Endothelial cell of umbilical vein (primary cell): Measurements from ENCODE around the gene CRHR1. TPM values are rescaled to one million over a fixed set of nuclear protein-coding genes. Genes with fewer than 3 reads are reported as not detected.

ENCODE experiments used
- BruUV-seq: library from RNA; stranded (reverse); fragments of 400-500 nt; replicated peaks from 2 replicates; lab custom pipeline; 2021; lab: Mats Ljungman, UMichigan
- CTCF ChIA-PET: fragments of 300-600, 350-600 bp; sonication (Branson Sonifier 250); formaldehyde crosslinking; loops from one replicate; lab custom pipeline; 2021; ENCODE audit warnings: antibody characterized with exemption, inconsistent platforms; lab: Charles Lee
- POLR2A ChIA-PET: fragments of 300-600, 350-600 bp; sonication (Branson Sonifier 250); formaldehyde crosslinking; loops from one replicate; lab custom pipeline; 2021; ENCODE audit warnings: antibody characterized with exemption, inconsistent platforms; lab: Charles Lee
- DNase-seq: peaks from one replicate; pipeline ENCODE4 v3.0.0-alpha.2; 2011; ENCODE audit warnings: low read depth, low spot score
- FAIRE-seq: peaks from 2 replicates; lab custom pipeline; 2011; peaks lifted over from hg19 to GRCh38; lab: Jason Lieb, UNC
- H2AFZ ChIP-seq: 2 replicates; pipeline ENCODE4 v1.6.0; 2012; ENCODE audit warnings: low read depth, low read length, control low read depth, inconsistent platforms
- H3K27ac ChIP-seq: 2 replicates; pipeline ENCODE4 v1.5.1; 2011; ENCODE audit warnings: low read depth, mild to moderate bottlenecking, control low read depth, low read length, moderate library complexity; ENCODE audit not compliant: insufficient read depth
- H3K27me3 ChIP-seq, 2 experiments: 2 replicates each; pipeline versions ENCODE4 v1.6.0 to v1.6.1; 2011; ENCODE audit warnings: low read length in 2 of 2, mixed read lengths in 1 of 2; ENCODE audit not compliant: control insufficient read depth in 2 of 2, insufficient read depth in 2 of 2
- H3K36me3 ChIP-seq, 2 experiments: 2 replicates in 1 of 2; 3 replicates in 1 of 2; pipeline ENCODE4 v1.5.1; 2011; ENCODE audit warnings: low read length in 2 of 2, mild to moderate bottlenecking in 1 of 2, moderate library complexity in 1 of 2; ENCODE audit not compliant: control insufficient read depth in 2 of 2, insufficient read depth in 2 of 2; ENCODE audit errors: extremely low read depth in 1 of 2
- H3K4me1 ChIP-seq: 3 replicates; pipeline ENCODE4 v1.5.1; 2011; ENCODE audit warnings: mild to moderate bottlenecking, low read length; ENCODE audit not compliant: control insufficient read depth, insufficient read depth; ENCODE audit errors: extremely low read depth
- H3K4me2 ChIP-seq: 2 replicates; pipeline ENCODE4 v1.6.1; 2011; ENCODE audit warnings: low read length, control low read depth, mixed read lengths; ENCODE audit not compliant: insufficient read depth
- H3K4me3 ChIP-seq, 3 experiments: fragments of 200-600 bp in 1 of 3; sonication (generic), shearing (Covaris generic) in 1 of 3; replicated peaks in 1 of 3; 2 replicates each; pipeline ENCODE4 v1.5.1; 2011 to 2016; ENCODE audit warnings: control low read depth in 3 of 3, low read length in 3 of 3, mild to moderate bottlenecking in 2 of 3, inconsistent platforms in 1 of 3, low read depth in 1 of 3, moderate library complexity in 1 of 3; ENCODE audit not compliant: insufficient read depth in 1 of 3
- H3K79me2 ChIP-seq: 2 replicates; pipeline ENCODE4 v1.6.0; 2012; ENCODE audit warnings: low read length, inconsistent platforms; ENCODE audit not compliant: control insufficient read depth, insufficient read depth
- H3K9ac ChIP-seq: replicated peaks from 2 replicates; pipeline ENCODE3; 2011; ENCODE audit warnings: low read length, control low read depth; ENCODE audit not compliant: insufficient read depth; ENCODE audit errors: extremely low read depth
- H3K9me1 ChIP-seq: replicated peaks from 3 replicates; pipeline ENCODE4 v1.6.0; 2011; ENCODE audit warnings: mild to moderate bottlenecking, low read length; ENCODE audit not compliant: control insufficient read depth, insufficient read depth; ENCODE audit errors: extremely low read depth
- H3K9me3 ChIP-seq: replicated peaks from 2 replicates; pipeline ENCODE4 v1.5.1; 2012; ENCODE audit warnings: low read length, inconsistent platforms; ENCODE audit not compliant: control insufficient read depth, insufficient read depth
- H4K20me1 ChIP-seq: replicated peaks from 2 replicates; pipeline ENCODE3; 2011; ENCODE audit warnings: mild to moderate bottlenecking, low read length; ENCODE audit not compliant: control insufficient read depth, insufficient read depth; ENCODE audit errors: extremely low read depth
- CTCF ChIP-seq, 2 donors: IDR thresholded peaks; 1 replicate in 1 of 2; 2 replicates in 1 of 2; pipeline ENCODE4 v1.5.1; 2011; ENCODE audit warnings: low read length in 2 of 2, mild to moderate bottlenecking in 2 of 2, moderate library complexity in 2 of 2, control low read depth in 1 of 2, inconsistent platforms in 1 of 2, low read depth in 1 of 2; ENCODE audit not compliant: insufficient read depth in 1 of 2; ENCODE audit errors: extremely low read depth in 1 of 2
- EZH2 ChIP-seq: IDR thresholded peaks from 2 replicates; pipeline ENCODE4 v1.6.1; 2012; ENCODE audit warnings: borderline replicate concordance, low read depth, mild to moderate bottlenecking, moderate library complexity, low read length, inconsistent platforms; ENCODE audit not compliant: severe bottlenecking
- FOS ChIP-seq: IDR thresholded peaks from 2 replicates; pipeline ENCODE4 v1.6.1; 2011; ENCODE audit warnings: mild to moderate bottlenecking, low read length, moderate library complexity, borderline replicate concordance; ENCODE audit not compliant: insufficient read depth
- GATA2 ChIP-seq: IDR thresholded peaks from 2 replicates; pipeline ENCODE4 v1.7.0; 2011; ENCODE audit warnings: low read depth, mild to moderate bottlenecking, moderate library complexity, mixed read lengths, low read length; ENCODE audit not compliant: insufficient read length, insufficient read depth
- JUN ChIP-seq: IDR thresholded peaks from 2 replicates; pipeline ENCODE4 v1.6.1; 2011; ENCODE audit warnings: borderline replicate concordance, low read depth; ENCODE audit not compliant: insufficient read length, insufficient read depth
- MAX ChIP-seq: IDR thresholded peaks from 2 replicates; pipeline ENCODE4 v1.6.1; 2011; ENCODE audit not compliant: insufficient read depth, insufficient read length
- MYC ChIP-seq: IDR thresholded peaks from one replicate; pipeline ENCODE4 v1.6.1; 2011; ENCODE audit warnings: mild to moderate bottlenecking, low read depth, low read length
- POLR2A ChIP-seq: IDR thresholded peaks from 2 replicates; pipeline ENCODE4 v1.6.1; 2012; ENCODE audit warnings: low read depth, mild to moderate bottlenecking, control low read depth, low read length
- POLR2AphosphoS5 ChIP-seq: IDR thresholded peaks from 2 replicates; pipeline ENCODE4 v1.6.1; 2012; ENCODE audit warnings: low read depth, mild to moderate bottlenecking, control low read depth, low read length, moderate library complexity; ENCODE audit not compliant: insufficient read depth
- dilution Hi-C: fragments of 300-500 bp; cut with MboI; formaldehyde crosslinking; loops from one replicate; pipeline ENCODE4 v1.15.0; 2019; ENCODE audit warnings: low sequenced_read_pairs; ENCODE audit not compliant: extremely low pct_ligation_motif_present
- intact Hi-C: fragments of 100-400 bp; cut with micrococcal nuclease; formaldehyde crosslinking; loops from one replicate; pipeline ENCODE4 v1.10.0; 2022
- polyA plus RNA-seq, 4 experiments: library from polyadenylated mRNA; depleted of rRNA in 3 of 4; stranded (reverse) in 3 of 4; unstranded in 1 of 4; fragments of >200 nt; gene quantifications; 2 replicates each; pipeline versions ENCODE4 v1.2.1 to v1.2.3, GENCODE V29; 2011 to 2012; ENCODE audit warnings: missing spikeins in 1 of 4
- total RNA-seq: library from RNA; stranded (reverse); gene quantifications from 2 replicates; pipeline ENCODE4 v1.2.3, GENCODE V29; 2021

Gene CRHR1
- total and polyA plus RNA-seq, 2 donors (not counting 3 experiments of a cell fraction or from before 2014, with no cell fraction given): not detected

GRCh38 chr17:45847101-45847500 is 63.0 kb downstream of the CRHR1 start:
- Histone ChIP-seq H3K4me3 (no peak overlapping the region), H3K4me1 (no peaks in the 10 kb centered on the region), H3K79me2 (no peaks in the 10 kb centered on the region), H3K9me3 (no peaks in the 10 kb centered on the region), H3K9ac (no peak overlapping the region), H3K27ac (no peak overlapping the region), H3K36me3 (no peaks in the 10 kb centered on the region), H3K9me1 (no peaks in the 10 kb centered on the region), H3K27me3 (peaks cover 0 to 2% of the 10 kb centered on the region in 2 experiments), H4K20me1 (no peaks in the 10 kb centered on the region), H3K4me2 (no peak overlapping the region), H2AFZ (no peak overlapping the region)
- no TSS peak for BruUV-seq
- DNase-seq (no peak), FAIRE-seq (no peak)
- TF ChIP-seq JUN: no peak
- TF ChIP-seq CTCF (IDR thresholded peaks at IDR 0.05; ENCODE audit: extremely low read depth in 1 of 2, insufficient read depth in 1 of 2, low read depth in 1 of 2, low read length in 2 of 2): no peak
- TF ChIP-seq POLR2AphosphoS5: no peak
- no peak for TF ChIP-seq GATA2
- TF ChIP-seq MAX: no peak
- dilution Hi-C loops: no loop called here
- CTCF ChIA-PET: no interaction called here
- intact Hi-C loops: no loop called here
- POLR2A ChIA-PET: no interaction called here

DNA sequence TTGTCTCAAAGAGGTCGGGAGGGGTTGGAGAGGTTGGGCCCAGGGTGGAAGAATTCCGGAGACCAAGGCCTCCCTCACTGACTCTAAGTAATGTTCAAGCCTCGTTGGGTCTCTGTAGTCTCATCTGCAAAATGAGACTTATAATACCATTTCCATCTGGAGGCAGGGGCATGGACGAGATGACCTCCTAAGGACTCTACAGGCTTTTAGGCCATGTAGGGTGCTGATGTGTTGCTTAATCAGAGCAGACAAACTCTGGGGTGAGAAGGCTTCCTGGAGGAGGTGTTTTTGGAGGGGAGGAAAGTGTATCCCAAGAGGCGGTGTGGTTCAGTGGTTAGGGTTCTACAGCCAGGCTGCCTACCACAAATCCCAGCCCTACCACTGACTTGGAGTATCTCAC is 63.6 kb downstream of the CRHR1 start:
- Histone ChIP-seq H3K9ac (no peak overlapping the region), H4K20me1 (no peaks in the 10 kb centered on the region), H2AFZ (no peak overlapping the region), H3K27me3 (peaks cover 0 to 4% of the 10 kb centered on the region in 2 experiments), H3K27ac (no peak overlapping the region), H3K4me3 (no peak overlapping the region), H3K36me3 (no peaks in the 10 kb centered on the region), H3K9me3 (no peaks in the 10 kb centered on the region), H3K9me1 (no peaks in the 10 kb centered on the region), H3K79me2 (no peaks in the 10 kb centered on the region), H3K4me1 (no peaks in the 10 kb centered on the region), H3K4me2 (no peak overlapping the region)
- DNase-seq (no peak), FAIRE-seq (no peak)
- dilution Hi-C loops (no loop called here), intact Hi-C loops (no loop called here)
- ChIA-PET POLR2A (no interaction called here), CTCF (interaction anchor here (2.0 kb wide), 1 partner anchor 208 kb away, joined by 12 read pairs; no protein-coding TSS in a partner anchor)
- BruUV-seq: no TSS peak
- TF ChIP-seq FOS: no peak
- no peak for TF ChIP-seq MYC
- no peak for TF ChIP-seq GATA2
- TF ChIP-seq CTCF (IDR thresholded peaks at IDR 0.05; ENCODE audit: extremely low read depth in 1 of 2, insufficient read depth in 1 of 2, low read depth in 1 of 2, low read length in 2 of 2): no peak
- TF ChIP-seq POLR2A: no peak
- TF ChIP-seq POLR2AphosphoS5: no peak
- no peak for TF ChIP-seq JUN
- no peak for TF ChIP-seq EZH2
- TF ChIP-seq MAX: no peak
